ENCODE results near the gene ZNF628. TPM values are rescaled to one million over a fixed set of nuclear protein-coding genes. Genes with fewer than 3 reads are reported as not detected.
A peak's percentile ranks its signal among the peaks of the same experiment; 100 is the strongest.

Gene ZNF628
- total RNA-seq, 1 donor from 2014 or later = 12.7 TPM

GRCh38 chr19:55503157-55503501 lies 26.7 kb downstream of the ZNF628 start:
- Mint-ChIP-seq H3K36me3 (ENCODE audit: low read depth) (no peaks in the 10 kb centered on the region), H3K27ac (peak overlapping the region; percentile 91), H3K4me1 (peaks cover 11% of the 10 kb centered on the region), H3K9me3 (no peaks in the 10 kb centered on the region), H3K4me3 (peak overlapping the region; percentile 88), H3K27me3 (peaks cover 3% of the 10 kb centered on the region)
- no peak for TF ChIP-seq CTCF (IDR thresholded peaks at IDR 0.05)
- ChIA-PET CTCF (interaction anchor here (0.7 to 2.5 kb wide), 25 partner anchors 9 to 622 kb away, joined by 3 to 82 read pairs (median 6); partner anchors contain the start of genes ISOC2, NAT14, TMEM238 and ZNF579), POLR2A (interaction anchor here (0.5 to 2.1 kb wide), 13 partner anchors 27 to 1044 kb away, joined by 3 to 21 read pairs (median 7); partner anchors contain the start of genes FIZ1, PPP1R12C, U2AF2 and UBE2S)
- ATAC-seq (ENCODE audit: low read depth) = no peak
- intact Hi-C loops (cut with micrococcal nuclease) = loop anchor here (1.0 to 10.0 kb wide), 6 partner anchors 18 to 848 kb away; partner anchors contain the start of genes NAT14 and ZNF628
- DNase-seq = no peak

GRCh38 chr19:55503502-55504251 lies 27.3 kb downstream of the ZNF628 start:
- peak; percentile 97 for DNase-seq
- peak overlapping the region; percentile 88 for H3K4me3 Mint-ChIP-seq
- H3K4me1 Mint-ChIP-seq = peaks cover 11% of the 10 kb centered on the region
- peak; percentile 95 for ATAC-seq (ENCODE audit: low read depth)
- H3K27me3 Mint-ChIP-seq = peaks cover 3% of the 10 kb centered on the region
- POLR2A ChIA-PET = interaction anchor here (0.5 to 2.1 kb wide), 21 partner anchors 17 to 1044 kb away, joined by 3 to 21 read pairs (median 5); partner anchors contain the start of genes FIZ1, ISOC2, KMT5C and NAT14
- H3K9me3 Mint-ChIP-seq = no peaks in the 10 kb centered on the region
- CTCF ChIA-PET = interaction anchor here (0.5 to 2.5 kb wide), 38 partner anchors 8 to 622 kb away, joined by 3 to 82 read pairs (median 5); partner anchors contain the start of genes ISOC2, NAT14, TMEM238 and ZNF579
- peak; percentile 79 for TF ChIP-seq CTCF (IDR thresholded peaks at IDR 0.05)
- intact Hi-C loops (cut with micrococcal nuclease) = loop anchor here (1.0 to 10.0 kb wide), 8 partner anchors 19 to 849 kb away; partner anchors contain the start of genes NAT14 and ZNF628
- H3K27ac Mint-ChIP-seq = peak overlapping the region; percentile 91
- no peaks in the 10 kb centered on the region for H3K36me3 Mint-ChIP-seq (ENCODE audit: low read depth)

GRCh38 chr19:55504252-55504603 lies 27.8 kb downstream of the ZNF628 start:
- Mint-ChIP-seq H3K4me3 (peak overlapping the region; percentile 88), H3K4me1 (peaks cover 11% of the 10 kb centered on the region), H3K27ac (peak overlapping the region; percentile 91), H3K27me3 (peaks cover 3% of the 10 kb centered on the region), H3K36me3 (ENCODE audit: low read depth) (no peaks in the 10 kb centered on the region), H3K9me3 (no peaks in the 10 kb centered on the region)
- TF ChIP-seq CTCF (IDR thresholded peaks at IDR 0.05) = no peak
- ChIA-PET CTCF (interaction anchor here (0.5 to 2.5 kb wide), 32 partner anchors 10 to 623 kb away, joined by 3 to 82 read pairs (median 5); partner anchors contain the start of genes ISOC2, NAT14, TMEM238 and ZNF579), POLR2A (interaction anchor here (0.6 to 2.1 kb wide), 19 partner anchors 17 to 564 kb away, joined by 3 to 21 read pairs (median 5); partner anchors contain the start of genes FIZ1, ISOC2, KMT5C and NAT14)
- DNase-seq = no peak
- ATAC-seq (ENCODE audit: low read depth) = no peak
- intact Hi-C loops (cut with micrococcal nuclease) = loop anchor here (1.0 to 10.0 kb wide), 4 partner anchors 36 to 849 kb away; no protein-coding TSS in a partner anchor

- peaks cover 11% of the 10 kb centered on the region for H3K4me1 Mint-ChIP-seq
- no peak for DNase-seq
- no peaks in the 10 kb centered on the region for H3K9me3 Mint-ChIP-seq
- TF ChIP-seq CTCF (IDR thresholded peaks at IDR 0.05) = no peak
- no peaks in the 10 kb centered on the region for H3K36me3 Mint-ChIP-seq (ENCODE audit: low read depth)
- ATAC-seq (ENCODE audit: low read depth) = no peak
- CTCF ChIA-PET = interaction anchor here (1.0 to 2.5 kb wide), 8 partner anchors 10 to 363 kb away, joined by 3 to 82 read pairs (median 13); partner anchors contain the start of genes TMEM238 and ZNF628
- intact Hi-C loops (cut with micrococcal nuclease) = loop anchor here (1.0 to 10.0 kb wide), 4 partner anchors 37 to 850 kb away; no protein-coding TSS in a partner anchor
- POLR2A ChIA-PET = interaction anchor here (2.0 kb wide), 2 partner anchors 38 to 364 kb away, joined by 8 to 11 read pairs; no protein-coding TSS in a partner anchor
- H3K27me3 Mint-ChIP-seq = peaks cover 3% of the 10 kb centered on the region
- H3K4me3 Mint-ChIP-seq = no peak overlapping the region
- H3K27ac Mint-ChIP-seq = no peak overlapping the region
Measured at GRCh38 chr19:55504981-55505380, 28.6 kb downstream of the ZNF628 start.

Data from activated B cell treated with CpG ODN at 0.5 μM for 24 hours (primary cell).